ENCODE data around the gene APC2. TPM values are rescaled to one million over a fixed set of nuclear protein-coding genes. Genes with fewer than 3 reads are reported as not detected.

The APC2 gene
- total and polyA plus RNA-seq, 12 donors = 0.06 to 12.9 (median 0.77) TPM

GRCh38 chr19:1440418-1440801 is 9.5 kb upstream of the APC2 start:
- Histone ChIP-seq H3K4me1 (replicated peaks in 1 of 2) (peaks cover 9 to 28% of the 10 kb centered on the region in 2 donors), H3K27me3 (peaks cover 2% of the 10 kb centered on the region), H3K36me3 (replicated peaks in 1 of 2) (peaks cover 0 to 38% of the 10 kb centered on the region in 2 donors), H3K9me3 (replicated peaks in 1 of 3) (no peaks in the 10 kb centered on the region), H3K4me3 (no peak overlapping the region), H3K27ac (no peak overlapping the region)
- TF ChIP-seq POLR2A (IDR thresholded peaks at IDR 0.05) = no peak
- TF ChIP-seq, protein P1, sequence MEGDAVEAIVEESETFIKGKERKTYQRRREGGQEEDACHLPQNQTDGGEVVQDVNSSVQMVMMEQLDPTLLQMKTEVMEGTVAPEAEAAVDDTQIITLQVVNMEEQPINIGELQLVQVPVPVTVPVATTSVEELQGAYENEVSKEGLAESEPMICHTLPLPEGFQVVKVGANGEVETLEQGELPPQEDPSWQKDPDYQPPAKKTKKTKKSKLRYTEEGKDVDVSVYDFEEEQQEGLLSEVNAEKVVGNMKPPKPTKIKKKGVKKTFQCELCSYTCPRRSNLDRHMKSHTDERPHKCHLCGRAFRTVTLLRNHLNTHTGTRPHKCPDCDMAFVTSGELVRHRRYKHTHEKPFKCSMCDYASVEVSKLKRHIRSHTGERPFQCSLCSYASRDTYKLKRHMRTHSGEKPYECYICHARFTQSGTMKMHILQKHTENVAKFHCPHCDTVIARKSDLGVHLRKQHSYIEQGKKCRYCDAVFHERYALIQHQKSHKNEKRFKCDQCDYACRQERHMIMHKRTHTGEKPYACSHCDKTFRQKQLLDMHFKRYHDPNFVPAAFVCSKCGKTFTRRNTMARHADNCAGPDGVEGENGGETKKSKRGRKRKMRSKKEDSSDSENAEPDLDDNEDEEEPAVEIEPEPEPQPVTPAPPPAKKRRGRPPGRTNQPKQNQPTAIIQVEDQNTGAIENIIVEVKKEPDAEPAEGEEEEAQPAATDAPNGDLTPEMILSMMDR (IDR thresholded peaks at IDR 0.05) = no peak
- WGBS, 4 donors = 83 to 89% (median 87%) methylated on average over 4 to 15 of the region's 15 CpGs
- no peak for DNase-seq
- intact Hi-C loops (cut with DNase I) = loop anchor here in 1 of 2 donors (10.0 kb wide), 1 partner anchor 126 kb away; no protein-coding TSS in a partner anchor

- no peak for DNase-seq
- Histone ChIP-seq H3K36me3 (replicated peaks in 1 of 2) (peaks cover 0 to 34% of the 10 kb centered on the region in 2 donors), H3K9me3 (replicated peaks in 1 of 3) (no peaks in the 10 kb centered on the region), H3K4me1 (replicated peaks in 1 of 2) (peaks cover 10 to 34% of the 10 kb centered on the region in 2 donors), H3K27ac (no peak overlapping the region), H3K27me3 (peaks cover 8% of the 10 kb centered on the region), H3K4me3 (no peak overlapping the region)
- 82 to 96% (median 91%) methylated on average over 4 to 9 of the region's 9 CpGs for WGBS, 4 donors
- intact Hi-C loops (cut with DNase I) = loop anchor here in 1 of 2 donors (10.0 kb wide), 1 partner anchor 126 kb away; no protein-coding TSS in a partner anchor
- TF ChIP-seq, protein P1 (IDR thresholded peaks at IDR 0.05) = no peak
- no peak for TF ChIP-seq POLR2A (IDR thresholded peaks at IDR 0.05)
These were observed 8.9 kb upstream of the APC2 start for GRCh38 chr19:1441022-1441426.

DNA sequence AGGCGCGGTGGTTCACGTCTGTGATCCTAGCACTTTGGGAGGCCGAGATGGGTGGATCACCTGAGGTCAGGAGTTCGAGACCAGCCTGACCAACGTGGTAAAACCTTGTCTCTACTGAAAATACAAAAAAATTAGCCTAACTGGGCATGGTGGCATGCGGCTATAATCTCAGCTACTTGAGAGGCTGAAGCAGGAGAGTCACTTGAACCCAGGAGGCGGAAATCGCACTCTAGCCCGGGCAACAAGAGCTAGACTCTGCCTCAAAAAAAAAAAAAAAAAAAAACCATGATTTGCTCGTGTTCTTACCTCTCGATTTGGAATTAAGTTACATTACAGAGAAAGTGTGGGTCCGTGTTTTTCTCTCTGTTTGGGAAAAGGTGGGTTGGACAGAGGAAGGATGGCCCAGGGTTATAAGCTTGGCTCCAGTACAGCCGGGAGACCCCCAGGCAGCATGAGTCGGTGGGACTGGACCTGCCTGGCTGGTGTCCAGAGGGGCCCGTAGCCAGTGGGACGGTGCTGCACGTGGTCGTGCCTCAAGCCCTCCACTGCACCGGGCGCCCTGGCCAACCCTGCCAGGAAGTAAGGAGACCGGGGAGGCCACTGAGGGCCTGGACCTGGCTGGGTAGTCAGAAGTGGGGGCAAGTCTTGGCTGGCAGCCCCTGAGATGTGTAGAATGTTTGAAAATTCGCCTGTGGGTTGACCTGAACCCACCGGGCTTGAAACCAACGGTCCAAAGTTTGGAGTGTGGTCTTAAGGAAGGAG is 8.1 kb upstream of the APC2 start:
- Histone ChIP-seq H3K4me3 (no peak overlapping the region), H3K27ac (no peak overlapping the region), H3K9me3 (replicated peaks in 1 of 3) (no peaks in the 10 kb centered on the region), H3K4me1 (replicated peaks in 1 of 2) (peaks cover 14 to 42% of the 10 kb centered on the region in 2 donors), H3K36me3 (replicated peaks in 1 of 2) (peaks cover 0 to 34% of the 10 kb centered on the region in 2 donors), H3K27me3 (peaks cover 16% of the 10 kb centered on the region)
- TF ChIP-seq POLR2A (IDR thresholded peaks at IDR 0.05) = no peak
- TF ChIP-seq, protein P1 (IDR thresholded peaks at IDR 0.05) = no peak
- intact Hi-C loops (cut with DNase I) = loop anchor here in 1 of 2 donors (10.0 kb wide), 1 partner anchor 127 kb away; no protein-coding TSS in a partner anchor
- no peak for DNase-seq
- 81 to 87% (median 86%) methylated on average over 21 to 25 of the region's 25 CpGs for WGBS, 4 donors

DNA sequence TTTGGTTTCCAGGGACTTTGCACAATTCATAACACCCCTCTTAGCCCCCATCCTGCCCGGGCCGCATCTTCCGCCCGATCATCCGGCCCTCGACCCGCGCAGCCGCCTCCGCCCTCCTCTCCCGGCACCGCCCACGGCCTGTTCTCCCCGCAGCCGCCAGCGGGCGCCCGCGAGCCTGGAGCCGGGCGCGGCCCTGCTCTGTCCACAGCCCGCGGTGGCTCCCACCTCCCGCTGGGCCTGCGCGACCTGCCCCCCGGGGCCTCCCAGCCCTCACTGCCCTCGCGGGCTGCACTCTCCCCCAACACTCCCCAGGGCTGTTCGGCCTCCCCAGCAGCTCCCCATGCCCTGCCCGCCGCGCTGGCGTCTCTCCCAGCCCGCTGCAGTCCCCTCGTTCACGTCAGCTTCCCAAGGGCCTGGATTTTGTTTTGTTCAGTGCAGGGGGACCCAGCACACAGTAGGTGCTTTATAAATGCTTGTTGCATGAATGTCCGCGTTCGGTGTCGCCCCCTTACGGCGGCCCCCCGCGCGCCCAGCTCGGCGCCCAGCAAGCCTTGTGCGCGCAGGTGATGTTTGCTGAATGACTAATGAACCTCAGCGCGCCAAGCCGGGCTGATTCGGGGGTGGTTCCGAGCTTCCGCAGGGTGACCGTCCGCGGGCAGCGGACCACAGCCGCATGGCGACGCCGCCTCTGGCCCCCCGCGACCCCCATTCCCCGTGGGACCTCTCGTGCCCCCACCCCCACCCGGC is 4.6 kb upstream of the APC2 start:
- Histone ChIP-seq H3K27me3 (peaks cover 42% of the 10 kb centered on the region), H3K27ac (peak overlapping the region in 1 of 5 donors; percentile 38), H3K9me3 (replicated peaks in 1 of 3) (no peaks in the 10 kb centered on the region), H3K4me1 (replicated peaks in 1 of 2) (peaks cover 5 to 32% of the 10 kb centered on the region in 2 donors), H3K4me3 (peak overlapping the region in 1 of 4 donors; percentile 43), H3K36me3 (replicated peaks in 1 of 2) (peaks cover 0 to 24% of the 10 kb centered on the region in 2 donors)
- WGBS, 4 donors = 0 to 2% (median 2%) methylated on average over 1 to 70 of the region's 70 CpGs
- no peak for TF ChIP-seq POLR2A (IDR thresholded peaks at IDR 0.05)
- TF ChIP-seq, protein P1 (IDR thresholded peaks at IDR 0.05) = peak; percentile 25 to 94 (median 72)
- intact Hi-C loops (cut with DNase I) = loop anchor here in 1 of 2 donors (10.0 kb wide), 1 partner anchor 131 kb away; no protein-coding TSS in a partner anchor
- DNase-seq = peak in 5 of 7 donors; percentile 59 to 75 (median 64)
